T-helper 17 cell (primary cell): ENCODE measurements around the gene NPRL2. TPM values are rescaled to one million over a fixed set of nuclear protein-coding genes. Genes with fewer than 3 reads are reported as not detected.

Experiments used
- ATAC-seq: fragments of 150-1000 bp; cut with Tn5 transposase; 2 replicates; pipeline ENCODE4 v1.10.0; 2021; ENCODE audit warnings: mild to moderate bottlenecking, moderate library complexity
- DNase-seq, 3 donors: peaks; one replicate each; pipeline versions ENCODE4 v3.0.0 to v3.0.0-alpha.2; 2020 to 2021
- H3K9me3 ChIP-seq: one replicate; pipeline ENCODE4 v1.7.0; 2013; ENCODE audit warnings: low read length, mild to moderate bottlenecking; ENCODE audit not compliant: control insufficient read depth, poor library complexity, severe bottlenecking
- H3K27ac Mint-ChIP-seq: one replicate; pipeline ENCODE4 v1.8.0; 2022; ENCODE audit warnings: mild to moderate bottlenecking, moderate library complexity, mixed read lengths
- H3K27me3 Mint-ChIP-seq: one replicate; pipeline ENCODE4 v1.8.0; 2022; ENCODE audit warnings: mixed read lengths
- H3K36me3 Mint-ChIP-seq: one replicate; pipeline ENCODE4 v1.8.0; 2022; ENCODE audit warnings: low read depth, mixed read lengths
- H3K4me1 Mint-ChIP-seq: one replicate; pipeline ENCODE4 v1.8.0; 2022; ENCODE audit warnings: mild to moderate bottlenecking, mixed read lengths
- H3K4me3 Mint-ChIP-seq: one replicate; pipeline ENCODE4 v1.8.0; 2022; ENCODE audit warnings: mild to moderate bottlenecking, moderate library complexity, mixed read lengths
- total RNA-seq, 4 donors: library from RNA in 2 of 4; stranded (reverse) in 2 of 4; gene quantifications; one replicate each; pipeline ENCODE4 v1.2.3 and lab custom pipeline; 2022 to 2026

The NPRL2 gene
- total RNA-seq, 2 donors from 2014 or later = 27.5 to 29.1 TPM

DNA sequence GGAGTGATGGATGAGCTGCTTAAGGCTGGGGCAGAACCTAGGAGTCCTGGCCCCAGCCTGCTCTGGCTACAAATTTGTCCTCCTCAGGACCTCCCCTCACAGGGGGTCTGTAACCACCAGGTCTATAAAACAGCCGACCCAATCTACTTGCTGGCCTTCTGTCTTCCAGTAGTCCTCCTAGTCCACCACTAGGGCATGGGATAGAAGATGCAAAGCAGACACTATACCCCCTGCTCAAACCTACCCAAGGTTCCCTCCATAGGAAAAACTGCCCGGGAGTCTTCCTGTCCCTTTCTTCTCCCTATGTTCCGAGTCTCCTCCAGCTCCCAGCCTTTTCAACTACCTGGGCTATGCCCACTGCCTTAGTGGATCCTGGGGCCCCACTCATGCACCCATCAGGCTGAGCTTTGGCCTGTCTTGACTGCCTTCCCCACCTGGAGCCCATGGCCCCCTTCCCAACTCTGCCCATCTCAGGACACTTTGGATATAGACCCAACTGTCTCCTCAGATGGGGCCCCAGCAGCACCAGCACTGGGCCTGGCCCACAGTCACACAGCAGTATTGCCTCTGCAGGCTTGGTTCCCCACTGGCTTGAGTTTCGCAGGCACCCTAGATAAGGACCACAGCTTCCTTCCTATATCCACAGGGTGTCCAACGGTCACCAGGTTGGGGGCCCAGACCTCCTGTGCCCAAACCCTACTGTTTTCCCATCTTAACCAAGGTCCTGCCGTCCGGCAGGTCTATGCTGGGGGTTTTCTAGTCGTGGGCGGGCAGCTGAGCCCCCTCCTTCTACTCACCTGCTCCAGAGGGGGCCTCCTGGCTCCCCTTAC is 52.5 kb downstream of the NPRL2 start:
- no peaks in the 10 kb centered on the region for H3K9me3 ChIP-seq
- Mint-ChIP-seq H3K36me3 (no peaks in the 10 kb centered on the region), H3K27me3 (no peaks in the 10 kb centered on the region), H3K4me1 (peaks cover 22% of the 10 kb centered on the region), H3K4me3 (peak overlapping the region; percentile 96), H3K27ac (peak overlapping the region; percentile 97)
- no peak for ATAC-seq
- DNase-seq = no peak

DNA sequence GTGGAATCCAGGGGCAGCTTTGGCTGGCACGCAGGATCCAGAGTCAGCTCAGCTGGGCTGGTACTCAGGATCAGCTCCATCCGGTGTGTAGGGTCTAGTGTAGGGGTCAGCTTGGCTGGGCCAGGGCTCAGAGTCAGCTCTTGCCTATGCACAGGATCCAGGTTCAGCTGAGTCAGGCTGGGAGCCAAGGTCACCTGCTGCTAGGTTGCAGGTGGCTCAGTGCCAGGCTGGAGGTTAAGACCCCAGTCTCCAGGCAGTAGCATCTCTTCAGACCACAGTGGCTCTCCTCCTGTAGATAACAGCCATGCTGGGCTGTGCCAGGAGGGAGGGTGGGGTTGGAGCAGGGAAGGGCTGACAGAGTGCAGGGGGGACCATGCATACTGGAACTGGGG is 53.2 kb downstream of the NPRL2 start:
- DNase-seq = no peak

More for the DNA sequence above, 53.2 kb downstream of the NPRL2 start:
- H3K4me3 Mint-ChIP-seq = no peak overlapping the region
- no peaks in the 10 kb centered on the region for H3K27me3 Mint-ChIP-seq
- peaks cover 28% of the 10 kb centered on the region for H3K4me1 Mint-ChIP-seq
- H3K36me3 Mint-ChIP-seq = no peaks in the 10 kb centered on the region
- no peak for ATAC-seq
- H3K9me3 ChIP-seq = no peaks in the 10 kb centered on the region
- peak overlapping the region; percentile 97 for H3K27ac Mint-ChIP-seq

Other genes starting within 250 kb of the NPRL2 start
- under 1 TPM in 1 of 2 donors, not detected in 1; 0.18 TPM for gene SEMA3F, start 195.5 kb downstream of the NPRL2 start, total RNA-seq
- gene GNAT1, start 159.2 kb downstream of the NPRL2 start, total RNA-seq = under 1 TPM in 1 of 2 donors, not detected in 1; 0.10 TPM
- under 1 TPM in 1 of 2 donors, not detected in 1; 0.78 TPM for gene SLC38A3, start 145.5 kb downstream of the NPRL2 start, total RNA-seq
- 100 to 1,000 TPM; 266 to 288 TPM for gene GNAI2, start 114.6 kb downstream of the NPRL2 start, total RNA-seq
- 1 to 10 TPM; 1.7 to 1.8 TPM for gene SEMA3B, start 81.6 kb downstream of the NPRL2 start, total RNA-seq
- not detected for gene LSMEM2, start 71.7 kb downstream of the NPRL2 start, total RNA-seq
- gene IFRD2, start 58.3 kb downstream of the NPRL2 start, total RNA-seq = 10 to 100 TPM; 46.7 to 49.2 TPM
- 1 to 10 TPM; 2.7 to 3.7 TPM for gene HYAL3, start 51.4 kb downstream of the NPRL2 start, total RNA-seq
- gene NAA80, start 51.4 kb downstream of the NPRL2 start, total RNA-seq = 10 to 100 TPM; 35.3 to 42.9 TPM
- gene HYAL1, start 47.2 kb downstream of the NPRL2 start, total RNA-seq = under 1 TPM in 1 of 2 donors, not detected in 1; 0.44 TPM
- 1 to 10 TPM; 1.6 to 2.1 TPM for gene HYAL2, start 28.0 kb downstream of the NPRL2 start, total RNA-seq
- 10 to 100 TPM; 17.7 to 18.0 TPM for gene TUSC2, start 22.6 kb downstream of the NPRL2 start, total RNA-seq
- 100 to 1,000 TPM in 1 of 2 donors, 10 to 100 TPM in 1; 83.5 to 105 TPM for gene RASSF1, start 9.9 kb downstream of the NPRL2 start, total RNA-seq
- gene ZMYND10, start 5.0 kb downstream of the NPRL2 start, total RNA-seq = 1 to 10 TPM; 1.1 to 1.3 TPM
- 10 to 100 TPM; 20.8 to 27.2 TPM for gene CYB561D2, start 87 bp upstream of the NPRL2 start, total RNA-seq
- gene TMEM115, start 8.7 kb upstream of the NPRL2 start, total RNA-seq = 10 to 100 TPM; 16.7 to 17.4 TPM
- gene CACNA2D2, start 152.9 kb upstream of the NPRL2 start, total RNA-seq = 1 to 10 TPM; 2.2 to 3.5 TPM
- gene C3orf18, start 217.0 kb upstream of the NPRL2 start, total RNA-seq = 10 to 100 TPM; 15.0 to 17.1 TPM
- 10 to 100 TPM; 22.7 to 25.1 TPM for gene HEMK1, start 218.7 kb upstream of the NPRL2 start, total RNA-seq